T-cell (primary cell): ENCODE data around the gene MOB3B. TPM values are rescaled to one million over a fixed set of nuclear protein-coding genes. Genes with fewer than 3 reads are reported as not detected.

Source experiments
- ATAC-seq, 4 experiments: fragments of 200-7000 bp in 3 of 4; fragments of 150-1000 bp in 1 of 4; cut with Tn5 transposase; replicated peaks in 1 of 4; 1 replicate in 3 of 4; 2 replicates in 1 of 4; pipeline ENCODE4 v1.10.0; 2021; ENCODE audit warnings: moderate library complexity in 3 of 4, mild to moderate bottlenecking in 2 of 4, moderate number of reproducible peaks in 1 of 4
- CTCF ChIA-PET, 2 donors: fragments of 300-600 bp; sonication (Branson Sonifier 250); formaldehyde crosslinking; loops; one replicate each; lab custom pipeline; 2022; ENCODE audit warnings: antibody characterized with exemption in 2 of 2; lab: Charles Lee
- POLR2A ChIA-PET, 2 donors: fragments of 300-600 bp; sonication (Branson Sonifier 250); formaldehyde crosslinking; loops; one replicate each; lab custom pipeline; 2022; ENCODE audit warnings: antibody characterized with exemption in 2 of 2; lab: Charles Lee
- DNase-seq, 35 experiments: peaks; one replicate each; pipeline versions ENCODE4 v3.0.0 to v3.0.0-alpha.2; 2013 to 2023
- H3K27ac ChIP-seq: one replicate; pipeline ENCODE4 v1.5.1; 2013; ENCODE audit warnings: low read length
- H3K27me3 ChIP-seq, 2 experiments: replicated peaks in 1 of 2; 1 replicate in 1 of 2; 2 replicates in 1 of 2; pipeline versions ENCODE4 v1.6.1 to v1.7.0; 2013; ENCODE audit warnings: low read length in 1 of 2, mixed read lengths in 1 of 2; ENCODE audit not compliant: control insufficient read depth in 2 of 2, insufficient read depth in 2 of 2; ENCODE audit errors: extremely low read depth in 1 of 2
- H3K36me3 ChIP-seq, 2 donors: 1 replicate in 1 of 2; 2 replicates in 1 of 2; pipeline versions ENCODE4 v1.6.1 to v1.7.0; 2013; ENCODE audit warnings: low read length in 1 of 2; ENCODE audit not compliant: control insufficient read depth in 2 of 2, insufficient read depth in 1 of 2; ENCODE audit errors: extremely low read depth in 1 of 2
- H3K4me1 ChIP-seq, 2 experiments: 1 replicate in 1 of 2; 2 replicates in 1 of 2; pipeline versions ENCODE4 v1.6.1 to v1.7.0; 2013; ENCODE audit warnings: low read length in 2 of 2, mixed read lengths in 1 of 2; ENCODE audit not compliant: insufficient read depth in 2 of 2, control insufficient read depth in 1 of 2; ENCODE audit errors: extremely low read depth in 1 of 2
- H3K4me3 ChIP-seq, 2 donors: 1 replicate in 1 of 2; 2 replicates in 1 of 2; pipeline versions ENCODE4 v1.5.1 to v1.7.0; 2013; ENCODE audit warnings: mild to moderate bottlenecking in 2 of 2, low read length in 1 of 2, moderate library complexity in 1 of 2; ENCODE audit not compliant: control insufficient read depth in 1 of 2; ENCODE audit errors: extremely low read depth in 1 of 2
- H3K9me3 ChIP-seq: 2 replicates; pipeline ENCODE4 v1.7.0; 2013
- H3K27ac Mint-ChIP-seq, 2 donors: one replicate each; pipeline ENCODE4 v1.8.0; 2020 to 2021; ENCODE audit warnings: mild to moderate bottlenecking in 2 of 2, mixed read lengths in 2 of 2
- H3K27me3 Mint-ChIP-seq, 2 donors: one replicate each; pipeline ENCODE4 v1.8.0; 2021 to 2022; ENCODE audit warnings: mixed read lengths in 2 of 2
- H3K36me3 Mint-ChIP-seq: one replicate; pipeline ENCODE4 v1.8.0; 2021; ENCODE audit warnings: mixed read lengths
- H3K4me1 Mint-ChIP-seq, 3 donors: one replicate each; pipeline ENCODE4 v1.8.0; 2020 to 2022; ENCODE audit warnings: mixed read lengths in 3 of 3, mild to moderate bottlenecking in 1 of 3
- H3K4me3 Mint-ChIP-seq, 3 donors: one replicate each; pipeline ENCODE4 v1.8.0; 2020 to 2022; ENCODE audit warnings: mild to moderate bottlenecking in 3 of 3, mixed read lengths in 3 of 3, moderate library complexity in 3 of 3
- H3K9me3 Mint-ChIP-seq, 3 donors: one replicate each; pipeline ENCODE4 v1.8.0; 2020 to 2022; ENCODE audit warnings: mixed read lengths in 3 of 3
- WGBS: methylation state at CpG from one replicate; pipeline ENCODE4 v1.1.5; 2013; ENCODE audit warnings: missing lambda C conversion rate; ENCODE audit not compliant: insufficient coverage; 5-methylcytosine and 5-hydroxymethylcytosine counted together
- total RNA-seq, 35 experiments: library from RNA in 6 of 35; stranded (reverse) in 6 of 35; fragments of 120-200 nt in 1 of 35; gene quantifications; one replicate each; pipeline versions ENCODE4 v1.2.1 to v1.2.4 and lab custom pipeline; 2013 to 2026

The MOB3B gene
- total RNA-seq, 5 donors from 2014 or later (not counting 1 experiment from before 2014, with no cell fraction given), result 0.40 to 0.72 (median 0.56) TPM

DNA sequence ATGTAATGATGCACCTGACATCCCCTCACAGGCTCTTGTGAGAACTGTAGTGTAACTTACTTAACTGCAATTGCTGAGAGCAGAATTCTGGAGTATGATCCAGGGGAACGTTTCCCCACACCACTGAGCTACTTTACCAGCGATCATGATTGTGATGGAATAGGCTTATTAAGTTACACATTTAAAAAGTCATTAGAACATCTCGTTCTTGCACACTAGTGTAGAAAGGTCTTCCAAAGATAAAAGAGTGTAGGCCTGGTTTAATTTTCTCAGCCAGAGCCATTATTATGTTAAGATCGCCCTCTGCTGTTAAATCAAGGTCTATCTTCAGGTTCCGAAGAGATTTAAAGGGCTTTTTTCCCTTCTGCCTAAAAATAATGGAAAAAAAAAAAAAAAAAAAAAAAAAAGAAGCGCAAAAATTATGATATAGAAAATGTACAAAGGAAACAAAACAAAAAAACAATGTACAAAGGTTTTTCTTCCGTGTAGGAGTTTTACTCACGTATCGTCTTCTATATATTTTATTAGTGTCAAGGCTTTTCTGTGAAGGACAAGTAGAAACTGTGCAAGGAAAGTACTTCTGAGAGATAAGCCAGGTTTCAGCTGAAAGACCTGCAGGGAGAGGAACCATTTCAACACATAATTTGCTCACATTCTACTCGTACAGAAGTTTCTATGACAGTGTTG is 18.6 kb upstream of the MOB3B start:
- CTCF ChIA-PET, result interaction anchor here (0.6 to 2.9 kb wide), 5 partner anchors 15 to 517 kb away, joined by 3 to 14 read pairs (median 4); no protein-coding TSS in a partner anchor
- H3K4me1 Mint-ChIP-seq, result no peaks in the 10 kb centered on the region
- Histone ChIP-seq H3K27me3 (no peaks in the 10 kb centered on the region), H3K36me3 (peaks cover 0 to 18% of the 10 kb centered on the region in 2 donors), H3K4me3 (no peak overlapping the region), H3K4me1 (no peaks in the 10 kb centered on the region), H3K27ac (no peak overlapping the region), H3K9me3 (no peaks in the 10 kb centered on the region)
- H3K27me3 Mint-ChIP-seq, result no peaks in the 10 kb centered on the region
- ATAC-seq (no peak), DNase-seq (peak in 1 of 35 experiments; percentile 8)
- H3K36me3 Mint-ChIP-seq, result peaks cover 38% of the 10 kb centered on the region
- POLR2A ChIA-PET, result no interaction called here
- H3K4me3 Mint-ChIP-seq, result no peak overlapping the region
- no peaks in the 10 kb centered on the region for H3K9me3 Mint-ChIP-seq
- WGBS, result no CpG with 5 or more reads among the region's 10 CpGs
- no peak overlapping the region for H3K27ac Mint-ChIP-seq

DNA sequence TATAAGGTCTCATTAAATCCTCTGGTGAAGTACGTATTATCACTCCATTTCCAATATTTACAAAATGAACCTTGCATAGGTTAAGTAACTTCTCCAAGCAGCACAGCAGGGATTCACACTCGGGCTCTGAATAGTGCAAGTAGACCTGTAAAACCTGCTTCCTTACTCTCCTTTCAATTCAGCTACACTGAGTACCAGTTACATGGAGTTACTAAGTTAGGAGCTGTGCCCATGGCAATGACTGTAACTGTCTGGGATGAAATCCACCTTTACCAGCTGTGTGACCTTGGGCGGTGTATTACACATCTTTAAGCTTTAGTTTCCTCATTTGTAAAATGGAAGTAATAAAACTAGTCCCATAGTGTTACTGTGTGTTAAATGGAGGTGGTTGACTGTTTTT is 15.9 kb upstream of the MOB3B start:
- POLR2A ChIA-PET, result no interaction called here
- Mint-ChIP-seq H3K27me3 (no peaks in the 10 kb centered on the region), H3K36me3 (peaks cover 38% of the 10 kb centered on the region), H3K27ac (no peak overlapping the region), H3K4me1 (no peaks in the 10 kb centered on the region), H3K4me3 (no peak overlapping the region), H3K9me3 (no peaks in the 10 kb centered on the region)
- Histone ChIP-seq H3K27me3 (no peaks in the 10 kb centered on the region), H3K9me3 (no peaks in the 10 kb centered on the region), H3K27ac (no peak overlapping the region), H3K36me3 (peaks cover 0 to 15% of the 10 kb centered on the region in 2 donors), H3K4me1 (no peaks in the 10 kb centered on the region), H3K4me3 (no peak overlapping the region)
- DNase-seq (no peak), ATAC-seq (no peak)
- CTCF ChIA-PET, result interaction anchor here (1.1 to 2.9 kb wide), 3 partner anchors 12 to 213 kb away, joined by 3 to 14 read pairs (median 4); partner anchors contain the start of gene MOB3B (in 1 of the 2)
- WGBS, result no CpG with 5 or more reads among the region's 3 CpGs

- Histone ChIP-seq H3K4me3 (no peak overlapping the region), H3K27me3 (no peaks in the 10 kb centered on the region), H3K36me3 (peaks cover 0 to 10% of the 10 kb centered on the region in 2 donors), H3K4me1 (no peaks in the 10 kb centered on the region), H3K9me3 (no peaks in the 10 kb centered on the region), H3K27ac (no peak overlapping the region)
- no peak for ATAC-seq
- Mint-ChIP-seq H3K36me3 (peaks cover 41% of the 10 kb centered on the region), H3K9me3 (no peaks in the 10 kb centered on the region), H3K27ac (no peak overlapping the region), H3K4me1 (no peaks in the 10 kb centered on the region), H3K27me3 (no peaks in the 10 kb centered on the region), H3K4me3 (no peak overlapping the region)
- CTCF ChIA-PET, result interaction anchor here in 1 of 2 donors (0.5 kb wide), 1 partner anchor 198 kb away, joined by 3 read pairs; no protein-coding TSS in a partner anchor
- POLR2A ChIA-PET, result no interaction called here
- DNase-seq, result no peak
- WGBS, result no CpG with 5 or more reads among the region's 2 CpGs
These were observed 12.9 kb upstream of the MOB3B start for GRCh38 chr9:27542508-27542907.

DNA sequence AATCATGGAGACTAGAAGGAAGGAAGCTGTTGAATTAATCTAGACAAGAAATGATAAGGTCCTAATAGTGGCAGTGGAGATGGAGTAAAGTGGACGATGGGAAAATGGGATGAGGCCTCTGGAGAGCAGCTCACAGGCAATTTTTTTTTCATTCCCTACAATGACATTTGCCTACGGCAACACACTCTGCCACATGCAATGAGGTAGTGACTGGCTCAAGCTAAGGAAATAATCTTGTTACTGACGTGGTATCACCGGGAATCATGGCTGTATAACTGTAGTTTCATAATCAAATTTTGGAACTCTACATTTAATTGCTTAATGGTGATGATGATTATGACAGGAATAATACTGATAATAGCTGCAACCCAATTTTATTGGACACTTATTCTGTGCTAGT is 12.1 kb upstream of the MOB3B start:
- WGBS, result no CpG with 5 or more reads among the region's 4 CpGs
- Histone ChIP-seq H3K4me1 (no peaks in the 10 kb centered on the region), H3K27ac (no peak overlapping the region), H3K9me3 (no peaks in the 10 kb centered on the region), H3K4me3 (no peak overlapping the region), H3K27me3 (no peaks in the 10 kb centered on the region), H3K36me3 (peaks cover 0 to 7% of the 10 kb centered on the region in 2 donors)
- Mint-ChIP-seq H3K4me3 (no peak overlapping the region), H3K36me3 (peaks cover 41% of the 10 kb centered on the region), H3K4me1 (no peaks in the 10 kb centered on the region), H3K9me3 (no peaks in the 10 kb centered on the region), H3K27ac (no peak overlapping the region), H3K27me3 (no peaks in the 10 kb centered on the region)
- ATAC-seq (no peak), DNase-seq (no peak)
- CTCF ChIA-PET, result interaction anchor here in 1 of 2 donors (1.1 kb wide), 1 partner anchor 9 kb away, joined by 3 read pairs; no protein-coding TSS in a partner anchor
- POLR2A ChIA-PET, result no interaction called here

DNA sequence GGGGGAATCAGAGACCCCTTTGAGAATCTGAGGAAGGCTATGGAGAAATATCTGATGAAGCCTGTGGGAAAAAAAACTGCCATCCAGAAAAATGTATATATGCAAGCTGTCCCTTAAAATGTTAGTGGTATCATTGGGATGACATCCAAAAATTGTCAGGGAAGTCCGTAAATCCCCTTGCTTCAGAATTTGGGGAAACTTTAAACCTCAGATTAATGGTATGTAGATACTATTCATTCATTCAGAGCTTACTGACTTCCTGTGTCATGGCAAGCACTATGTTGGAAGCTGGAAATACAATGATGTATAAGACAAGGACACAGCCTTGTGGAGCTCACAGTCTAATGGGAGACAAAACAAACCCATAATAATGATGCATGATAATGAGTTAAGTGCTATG is 10.9 kb upstream of the MOB3B start:
- ChIA-PET POLR2A (no interaction called here), CTCF (interaction anchor here in 1 of 2 donors (0.9 kb wide), 1 partner anchor 208 kb away, joined by 3 read pairs; no protein-coding TSS in a partner anchor)
- Histone ChIP-seq H3K27me3 (no peaks in the 10 kb centered on the region), H3K4me3 (no peak overlapping the region), H3K9me3 (no peaks in the 10 kb centered on the region), H3K4me1 (no peaks in the 10 kb centered on the region), H3K27ac (no peak overlapping the region), H3K36me3 (peaks cover 3 to 5% of the 10 kb centered on the region in 2 donors)
- ATAC-seq, result no peak
- WGBS, result no CpG with 5 or more reads among the region's 1 CpG
- Mint-ChIP-seq H3K27me3 (no peaks in the 10 kb centered on the region), H3K27ac (no peak overlapping the region), H3K4me3 (no peak overlapping the region), H3K9me3 (no peaks in the 10 kb centered on the region), H3K36me3 (peaks cover 42% of the 10 kb centered on the region), H3K4me1 (no peaks in the 10 kb centered on the region)
- no peak for DNase-seq

GRCh38 chr9:27539479-27540441 is 10.1 kb upstream of the MOB3B start:
- H3K27me3 Mint-ChIP-seq, result no peaks in the 10 kb centered on the region
- 95% methylated on average over 2 of the region's 5 CpGs for WGBS
- H3K9me3 Mint-ChIP-seq, result no peaks in the 10 kb centered on the region
- H3K27ac Mint-ChIP-seq, result no peak overlapping the region
- ATAC-seq (no peak), DNase-seq (no peak)
- no peaks in the 10 kb centered on the region for H3K4me1 Mint-ChIP-seq
- H3K36me3 Mint-ChIP-seq, result peaks cover 44% of the 10 kb centered on the region
- H3K27me3 ChIP-seq, result no peaks in the 10 kb centered on the region
- no peak overlapping the region for H3K4me3 ChIP-seq
- H3K4me3 Mint-ChIP-seq, result no peak overlapping the region
- POLR2A ChIA-PET, result no interaction called here
- CTCF ChIA-PET, result interaction anchor here in 1 of 2 donors (0.9 kb wide), 1 partner anchor 207 kb away, joined by 3 read pairs; no protein-coding TSS in a partner anchor
- H3K27ac ChIP-seq, result no peak overlapping the region
- no peaks in the 10 kb centered on the region for H3K4me1 ChIP-seq
- peaks cover 3 to 5% of the 10 kb centered on the region in 2 donors for H3K36me3 ChIP-seq
- H3K9me3 ChIP-seq, result no peaks in the 10 kb centered on the region
